ENCODE data around the gene SMAGP.

GRCh38 chr12:51254536-51254935, 15.7 kb downstream of the SMAGP start:
- TF ChIP-seq, protein P1, sequence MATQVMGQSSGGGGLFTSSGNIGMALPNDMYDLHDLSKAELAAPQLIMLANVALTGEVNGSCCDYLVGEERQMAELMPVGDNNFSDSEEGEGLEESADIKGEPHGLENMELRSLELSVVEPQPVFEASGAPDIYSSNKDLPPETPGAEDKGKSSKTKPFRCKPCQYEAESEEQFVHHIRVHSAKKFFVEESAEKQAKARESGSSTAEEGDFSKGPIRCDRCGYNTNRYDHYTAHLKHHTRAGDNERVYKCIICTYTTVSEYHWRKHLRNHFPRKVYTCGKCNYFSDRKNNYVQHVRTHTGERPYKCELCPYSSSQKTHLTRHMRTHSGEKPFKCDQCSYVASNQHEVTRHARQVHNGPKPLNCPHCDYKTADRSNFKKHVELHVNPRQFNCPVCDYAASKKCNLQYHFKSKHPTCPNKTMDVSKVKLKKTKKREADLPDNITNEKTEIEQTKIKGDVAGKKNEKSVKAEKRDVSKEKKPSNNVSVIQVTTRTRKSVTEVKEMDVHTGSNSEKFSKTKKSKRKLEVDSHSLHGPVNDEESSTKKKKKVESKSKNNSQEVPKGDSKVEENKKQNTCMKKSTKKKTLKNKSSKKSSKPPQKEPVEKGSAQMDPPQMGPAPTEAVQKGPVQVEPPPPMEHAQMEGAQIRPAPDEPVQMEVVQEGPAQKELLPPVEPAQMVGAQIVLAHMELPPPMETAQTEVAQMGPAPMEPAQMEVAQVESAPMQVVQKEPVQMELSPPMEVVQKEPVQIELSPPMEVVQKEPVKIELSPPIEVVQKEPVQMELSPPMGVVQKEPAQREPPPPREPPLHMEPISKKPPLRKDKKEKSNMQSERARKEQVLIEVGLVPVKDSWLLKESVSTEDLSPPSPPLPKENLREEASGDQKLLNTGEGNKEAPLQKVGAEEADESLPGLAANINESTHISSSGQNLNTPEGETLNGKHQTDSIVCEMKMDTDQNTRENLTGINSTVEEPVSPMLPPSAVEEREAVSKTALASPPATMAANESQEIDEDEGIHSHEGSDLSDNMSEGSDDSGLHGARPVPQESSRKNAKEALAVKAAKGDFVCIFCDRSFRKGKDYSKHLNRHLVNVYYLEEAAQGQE (IDR thresholded peaks at IDR 0.05; ENCODE audit: insufficient read depth in 1 of 2, low read depth in 2 of 2, low read length in 2 of 2) = no peak
- no peak for TF ChIP-seq POLR2AphosphoS5 (IDR thresholded peaks at IDR 0.05; ENCODE audit: low read depth, low read length)

All from PFSK-1 (cell line).